Smooth muscle cell (in vitro differentiated cells): Measurements from ENCODE around the gene TAF3. TPM values are rescaled to one million over a fixed set of nuclear protein-coding genes. Genes with fewer than 3 reads are reported as not detected.

ENCODE experiments used
- DNase-seq: peaks from one replicate; lab custom pipeline; 2025; ENCODE audit not compliant: unreplicated experiment; lab: John Stamatoyannopoulos, UW
- H2AFZ ChIP-seq: fragments of 200-600 bp; sonication (generic); 2 replicates; pipeline ENCODE4 v1.6.0; 2016; ENCODE audit warnings: antibody characterized with exemption, low read depth, mild to moderate bottlenecking
- H3F3A ChIP-seq: fragments of 200-600 bp; sonication (generic); 2 replicates; pipeline ENCODE4 v1.6.0; 2017; ENCODE audit warnings: antibody characterized with exemption, low read depth
- H3K27ac ChIP-seq: fragments of 200-600 bp; sonication (generic); 2 replicates; pipeline ENCODE4 v1.5.1; 2016; ENCODE audit warnings: low read depth, mild to moderate bottlenecking
- H3K27me3 ChIP-seq: fragments of 200-600 bp; sonication (generic); 2 replicates; pipeline ENCODE4 v1.6.1; 2016; ENCODE audit warnings: low read depth, mild to moderate bottlenecking
- H3K36me3 ChIP-seq: fragments of 200-600 bp; sonication (generic); 2 replicates; pipeline ENCODE4 v1.5.1; 2016; ENCODE audit warnings: low read depth
- H3K4me1 ChIP-seq: fragments of 200-600 bp; sonication (generic); 2 replicates; pipeline ENCODE4 v1.5.1; 2016; ENCODE audit warnings: low read depth
- H3K4me2 ChIP-seq: fragments of 200-600 bp; sonication (generic); 2 replicates; pipeline ENCODE4 v1.6.0; 2016; ENCODE audit warnings: mild to moderate bottlenecking
- H3K4me3 ChIP-seq: fragments of 200-600 bp; sonication (generic); 2 replicates; pipeline ENCODE4 v1.5.1; 2016; ENCODE audit warnings: mild to moderate bottlenecking
- H3K79me2 ChIP-seq: fragments of 200-600 bp; sonication (generic); 2 replicates; pipeline ENCODE4 v1.6.0; 2016; ENCODE audit warnings: low read depth, mild to moderate bottlenecking
- H3K9ac ChIP-seq: fragments of 200-600 bp; sonication (generic); 2 replicates; pipeline ENCODE4 v1.6.0; 2016; ENCODE audit warnings: low read depth
- H3K9me3 ChIP-seq: fragments of 200-600 bp; sonication (generic); replicated peaks from 2 replicates; pipeline ENCODE4 v1.5.1; 2016; ENCODE audit warnings: low read depth
- H4K20me1 ChIP-seq: fragments of 200-600 bp; sonication (generic); 2 replicates; pipeline ENCODE4 v1.6.0; 2016; ENCODE audit warnings: low read depth
- CTCF ChIP-seq: fragments of 200-600 bp; sonication (generic); IDR thresholded peaks from 2 replicates; pipeline ENCODE4 v1.5.1; 2017; ENCODE audit warnings: borderline replicate concordance, mild to moderate bottlenecking, antibody characterized with exemption; ENCODE audit not compliant: insufficient read depth, poor library complexity, severe bottlenecking
- WGBS: methylation state at CpG from one replicate; pipeline ENCODE4 v1.1.7; 2016; ENCODE audit warnings: low lambda C conversion rate; 5-methylcytosine and 5-hydroxymethylcytosine counted together
- polyA plus RNA-seq: library from polyadenylated mRNA; unstranded; fragments of >200 nt; fragmentation: Nextera tagmentation; extraction: Ambion mirVana; gene quantifications from 2 replicates; pipeline ENCODE4 v1.2.1, GENCODE V29; 2016
- total RNA-seq: library from RNA; depleted of rRNA; stranded (reverse); fragments of >200 nt; gene quantifications from 2 replicates; pipeline ENCODE4 v1.2.3, GENCODE V29; 2014

Gene TAF3
- total and polyA plus RNA-seq, 2 experiments from 2014 or later: 3.7 to 7.0 TPM

DNA sequence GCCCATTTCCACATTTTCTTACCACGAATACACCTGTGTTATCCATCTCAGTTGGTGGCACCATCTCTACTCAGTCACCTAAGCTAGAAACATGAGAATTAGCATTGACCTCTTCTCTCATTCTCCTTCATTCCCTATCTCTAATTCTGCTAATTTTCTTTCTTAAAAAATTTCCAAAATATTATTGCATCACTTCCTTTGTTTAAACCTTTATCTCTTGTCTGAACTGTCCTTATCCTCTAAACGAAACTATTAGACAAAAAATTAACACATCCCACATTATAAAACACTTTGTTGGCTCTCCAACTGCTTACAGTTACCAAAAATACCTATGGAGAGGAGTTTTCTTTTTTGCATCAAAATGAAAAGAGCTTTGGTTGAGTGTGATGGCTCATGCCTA, 18.3 kb downstream of the TAF3 start:
- Histone ChIP-seq H3K27me3 (no peaks in the 10 kb centered on the region), H3K9me3 (no peaks in the 10 kb centered on the region), H3K27ac (no peak overlapping the region), H3K79me2 (peaks cover 42% of the 10 kb centered on the region), H3K9ac (no peak overlapping the region), H3K4me2 (no peak overlapping the region), H3K4me1 (no peaks in the 10 kb centered on the region), H3K4me3 (no peak overlapping the region), H4K20me1 (peaks cover 35% of the 10 kb centered on the region), H3F3A (no peaks in the 10 kb centered on the region), H2AFZ (no peak overlapping the region), H3K36me3 (no peaks in the 10 kb centered on the region)
- no peak for TF ChIP-seq CTCF
- DNase-seq: no peak
- 97% methylated on average over 2 of the region's 2 CpGs for WGBS

DNA sequence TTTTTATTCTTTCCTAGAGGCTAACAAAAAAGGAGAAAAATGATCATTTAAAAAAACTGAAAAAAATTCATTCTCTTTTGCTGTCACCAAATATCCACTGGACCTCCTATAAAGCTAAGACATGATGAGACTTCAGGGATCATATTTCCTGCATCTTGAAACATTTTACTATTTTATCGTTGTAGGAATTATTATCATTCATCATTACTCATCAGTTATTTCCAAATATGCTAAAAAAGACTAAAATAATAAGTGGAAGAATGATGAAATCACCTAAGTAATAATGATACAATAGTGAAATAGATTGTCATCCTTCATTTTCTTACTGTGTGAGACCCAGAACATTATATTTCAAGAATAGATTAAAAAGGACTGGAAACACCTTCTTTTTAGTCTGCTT, 28.3 kb downstream of the TAF3 start:
- Histone ChIP-seq H3K4me3 (no peak overlapping the region), H2AFZ (no peak overlapping the region), H3K9me3 (no peaks in the 10 kb centered on the region), H4K20me1 (no peaks in the 10 kb centered on the region), H3F3A (no peaks in the 10 kb centered on the region), H3K4me1 (no peaks in the 10 kb centered on the region), H3K4me2 (no peak overlapping the region), H3K27me3 (no peaks in the 10 kb centered on the region), H3K9ac (no peak overlapping the region), H3K79me2 (peaks cover 30% of the 10 kb centered on the region), H3K27ac (no peak overlapping the region), H3K36me3 (no peaks in the 10 kb centered on the region)
- WGBS: 91% methylated on average over 1 of the region's 1 CpG
- DNase-seq: no peak
- TF ChIP-seq CTCF: no peak

- no peak for DNase-seq
- Histone ChIP-seq H3K27me3 (no peaks in the 10 kb centered on the region), H3K79me2 (peaks cover 28% of the 10 kb centered on the region), H3K27ac (no peak overlapping the region), H3K4me3 (no peak overlapping the region), H2AFZ (no peak overlapping the region), H3K4me2 (no peak overlapping the region), H3K9ac (no peak overlapping the region), H4K20me1 (peaks cover 7% of the 10 kb centered on the region), H3K9me3 (no peaks in the 10 kb centered on the region), H3K36me3 (no peaks in the 10 kb centered on the region), H3K4me1 (peaks cover 3% of the 10 kb centered on the region), H3F3A (no peaks in the 10 kb centered on the region)
- 67% methylated on average over 4 of the region's 4 CpGs for WGBS
- TF ChIP-seq CTCF: no peak
These were observed 35.0 kb downstream of the TAF3 start for GRCh38 chr10:7853226-7853842.

DNA sequence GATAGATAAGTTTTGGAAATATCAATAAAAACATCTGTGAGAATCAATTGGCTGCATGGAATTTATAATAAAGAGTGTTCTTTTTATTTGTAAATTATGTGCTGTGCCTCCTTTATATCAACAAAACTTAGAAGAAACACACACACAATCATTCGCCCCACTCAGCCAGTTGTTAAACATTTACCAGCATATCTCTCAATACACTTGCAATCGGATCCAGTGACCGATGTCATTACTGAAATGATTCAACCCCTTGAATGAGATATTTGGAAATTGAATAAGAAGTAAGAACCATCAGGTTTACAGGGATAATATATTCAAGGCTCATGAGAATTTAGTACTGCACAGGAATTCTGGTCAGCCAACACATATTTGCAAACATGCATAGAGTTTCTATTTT, 35.6 kb downstream of the TAF3 start:
- Histone ChIP-seq H3F3A (no peaks in the 10 kb centered on the region), H3K4me3 (no peak overlapping the region)

More for the DNA sequence above, 35.6 kb downstream of the TAF3 start:
- no peak overlapping the region for H3K9ac ChIP-seq
- no peak overlapping the region for H3K4me2 ChIP-seq
- H3K27ac ChIP-seq: no peak overlapping the region
- TF ChIP-seq CTCF: no peak
- peaks cover 26% of the 10 kb centered on the region for H3K79me2 ChIP-seq
- DNase-seq: no peak
- H3K36me3 ChIP-seq: no peaks in the 10 kb centered on the region
- H3K27me3 ChIP-seq: no peaks in the 10 kb centered on the region
- no peak overlapping the region for H2AFZ ChIP-seq
- H3K9me3 ChIP-seq: no peaks in the 10 kb centered on the region
- WGBS: 92% methylated on average over 3 of the region's 3 CpGs
- H4K20me1 ChIP-seq: peaks cover 7% of the 10 kb centered on the region
- H3K4me1 ChIP-seq: peaks cover 3% of the 10 kb centered on the region
